ENCODE measurements around the gene LEPR.
A peak's percentile ranks its signal among the peaks of the same experiment; 100 is the strongest.

Gene LEPR

GRCh38 chr1:65412984-65413375 lies 7.5 kb upstream of the LEPR start:
- DNase-seq = no peak

GRCh38 chr1:65414538-65414937 lies 5.9 kb upstream of the LEPR start:
- DNase-seq = no peak

GRCh38 chr1:65416767-65417166 lies 3.7 kb upstream of the LEPR start:
- no peak for DNase-seq

- DNase-seq = no peak
These were observed 2.7 kb upstream of the LEPR start for GRCh38 chr1:65417729-65418128.

GRCh38 chr1:65418522-65419185 lies 1.8 kb upstream of the LEPR start:
- DNase-seq = no peak

- DNase-seq = peak; percentile 96
These were observed 533 bp upstream of the LEPR start for GRCh38 chr1:65419681-65420589.

GRCh38 chr1:65421351-65422025 lies 1.0 kb downstream of the LEPR start:
- DNase-seq = no peak

- no peak for DNase-seq
These were observed 2.1 kb downstream of the LEPR start for GRCh38 chr1:65422241-65423203.

- no peak for DNase-seq
These were observed 3.6 kb downstream of the LEPR start for GRCh38 chr1:65423884-65424572.

GRCh38 chr1:65424573-65424889 lies 4.1 kb downstream of the LEPR start:
- no peak for DNase-seq

GRCh38 chr1:65425006-65425405 lies 4.5 kb downstream of the LEPR start:
- DNase-seq = no peak

- DNase-seq = no peak
These were observed 5.2 kb downstream of the LEPR start for GRCh38 chr1:65425697-65426096.

GRCh38 chr1:65429078-65429477 lies 8.6 kb downstream of the LEPR start:
- no peak for DNase-seq

- no peak for DNase-seq
These were observed 9.3 kb downstream of the LEPR start for GRCh38 chr1:65429806-65430205.

- DNase-seq = no peak
These were observed 10.7 kb downstream of the LEPR start for GRCh38 chr1:65431111-65431705.

GRCh38 chr1:65432918-65433317 lies 12.4 kb downstream of the LEPR start:
- no peak for DNase-seq

GRCh38 chr1:65434255-65434654 lies 13.8 kb downstream of the LEPR start:
- DNase-seq = no peak

GRCh38 chr1:65434760-65435159 lies 14.3 kb downstream of the LEPR start:
- DNase-seq = no peak

GRCh38 chr1:65435987-65436386 lies 15.5 kb downstream of the LEPR start:
- no peak for DNase-seq

GRCh38 chr1:65437616-65438015 lies 17.1 kb downstream of the LEPR start:
- DNase-seq = no peak

GRCh38 chr1:65440322-65440900 lies 19.9 kb downstream of the LEPR start:
- DNase-seq = no peak
